IPS-15b (cell line): ENCODE results near the gene CTSD.

Source experiments
- H3K27me3 ChIP-seq: one replicate; pipeline ENCODE4 v1.6.1; 2013; ENCODE audit warnings: low read length; ENCODE audit not compliant: control insufficient read depth, insufficient read depth
- H3K36me3 ChIP-seq: one replicate; pipeline ENCODE4 v1.6.1; 2013; ENCODE audit warnings: low read length; ENCODE audit not compliant: control insufficient read depth, insufficient read depth
- H3K4me1 ChIP-seq: one replicate; pipeline ENCODE4 v1.6.1; 2013; ENCODE audit warnings: mild to moderate bottlenecking, low read length; ENCODE audit not compliant: control insufficient read depth, insufficient read depth
- H3K4me3 ChIP-seq: one replicate; pipeline ENCODE4 v1.5.1; 2013; ENCODE audit warnings: low read depth, low read length
- H3K9ac ChIP-seq: one replicate; pipeline ENCODE4 v1.6.1; 2013; ENCODE audit warnings: low read depth, mild to moderate bottlenecking, low read length
- H3K9me3 ChIP-seq: one replicate; pipeline ENCODE4 v1.6.1; 2013; ENCODE audit warnings: mild to moderate bottlenecking, low read length; ENCODE audit not compliant: control insufficient read depth, insufficient read depth

The CTSD gene

GRCh38 chr11:1743585-1744136 lies 20.1 kb downstream of the CTSD start:
- H3K4me3 ChIP-seq = no peak overlapping the region
- H3K36me3 ChIP-seq = no peaks in the 10 kb centered on the region
- H3K9me3 ChIP-seq = no peaks in the 10 kb centered on the region
- peaks cover 29% of the 10 kb centered on the region for H3K27me3 ChIP-seq
- H3K4me1 ChIP-seq = no peaks in the 10 kb centered on the region
- H3K9ac ChIP-seq = no peak overlapping the region

- Histone ChIP-seq H3K9me3 (no peaks in the 10 kb centered on the region), H3K4me3 (no peak overlapping the region), H3K27me3 (peaks cover 23% of the 10 kb centered on the region), H3K9ac (no peak overlapping the region), H3K4me1 (no peaks in the 10 kb centered on the region), H3K36me3 (no peaks in the 10 kb centered on the region)
These were observed 20.7 kb downstream of the CTSD start for GRCh38 chr11:1742869-1743584.

- no peak overlapping the region for H3K9ac ChIP-seq
- peaks cover 18% of the 10 kb centered on the region for H3K27me3 ChIP-seq
- no peaks in the 10 kb centered on the region for H3K9me3 ChIP-seq
- no peaks in the 10 kb centered on the region for H3K36me3 ChIP-seq
- H3K4me3 ChIP-seq = no peak overlapping the region
- no peaks in the 10 kb centered on the region for H3K4me1 ChIP-seq
These were observed 21.4 kb downstream of the CTSD start for GRCh38 chr11:1742371-1742770.

- Histone ChIP-seq H3K9me3 (no peaks in the 10 kb centered on the region), H3K9ac (no peak overlapping the region), H3K4me1 (no peaks in the 10 kb centered on the region), H3K36me3 (no peaks in the 10 kb centered on the region), H3K27me3 (peaks cover 14% of the 10 kb centered on the region), H3K4me3 (no peak overlapping the region)
These were observed 22.0 kb downstream of the CTSD start for GRCh38 chr11:1741741-1742140.

GRCh38 chr11:1740786-1741530 lies 22.8 kb downstream of the CTSD start:
- Histone ChIP-seq H3K27me3 (peaks cover 15% of the 10 kb centered on the region), H3K4me3 (no peak overlapping the region), H3K36me3 (no peaks in the 10 kb centered on the region), H3K9ac (no peak overlapping the region), H3K4me1 (no peaks in the 10 kb centered on the region), H3K9me3 (no peaks in the 10 kb centered on the region)

- Histone ChIP-seq H3K27me3 (peaks cover 15% of the 10 kb centered on the region), H3K4me3 (no peak overlapping the region), H3K9ac (no peak overlapping the region), H3K36me3 (no peaks in the 10 kb centered on the region), H3K4me1 (no peaks in the 10 kb centered on the region), H3K9me3 (no peaks in the 10 kb centered on the region)
These were observed 24.2 kb downstream of the CTSD start for GRCh38 chr11:1739576-1739975.

GRCh38 chr11:1738380-1738779 lies 25.3 kb downstream of the CTSD start:
- Histone ChIP-seq H3K9ac (no peak overlapping the region), H3K36me3 (no peaks in the 10 kb centered on the region), H3K27me3 (peaks cover 12% of the 10 kb centered on the region), H3K9me3 (no peaks in the 10 kb centered on the region), H3K4me1 (no peaks in the 10 kb centered on the region), H3K4me3 (no peak overlapping the region)

GRCh38 chr11:1737080-1737757 lies 26.5 kb downstream of the CTSD start:
- Histone ChIP-seq H3K4me3 (no peak overlapping the region), H3K27me3 (peaks cover 12% of the 10 kb centered on the region), H3K9ac (no peak overlapping the region), H3K4me1 (no peaks in the 10 kb centered on the region), H3K9me3 (no peaks in the 10 kb centered on the region), H3K36me3 (no peaks in the 10 kb centered on the region)

- H3K4me1 ChIP-seq = no peaks in the 10 kb centered on the region
- H3K36me3 ChIP-seq = no peaks in the 10 kb centered on the region
- no peak overlapping the region for H3K4me3 ChIP-seq
- H3K9ac ChIP-seq = no peak overlapping the region
- peaks cover 7% of the 10 kb centered on the region for H3K27me3 ChIP-seq
- H3K9me3 ChIP-seq = no peaks in the 10 kb centered on the region
These were observed 27.2 kb downstream of the CTSD start for GRCh38 chr11:1736447-1736992.

GRCh38 chr11:1735271-1735670 lies 28.5 kb downstream of the CTSD start:
- Histone ChIP-seq H3K9ac (no peak overlapping the region), H3K4me3 (no peak overlapping the region), H3K4me1 (no peaks in the 10 kb centered on the region), H3K9me3 (no peaks in the 10 kb centered on the region), H3K27me3 (peaks cover 6% of the 10 kb centered on the region), H3K36me3 (no peaks in the 10 kb centered on the region)

GRCh38 chr11:1734641-1735081 lies 29.1 kb downstream of the CTSD start:
- H3K36me3 ChIP-seq = no peaks in the 10 kb centered on the region
- no peak overlapping the region for H3K9ac ChIP-seq
- H3K4me1 ChIP-seq = no peaks in the 10 kb centered on the region
- H3K4me3 ChIP-seq = no peak overlapping the region
- H3K27me3 ChIP-seq = peaks cover 6% of the 10 kb centered on the region
- no peaks in the 10 kb centered on the region for H3K9me3 ChIP-seq
